H1 (cell line): ENCODE measurements around the gene PIK3R1. TPM values are rescaled to one million over a fixed set of nuclear protein-coding genes. Genes with fewer than 3 reads are reported as not detected.

Experiments
- TAF1 ChIP-seq: IDR thresholded peaks from 2 replicates; pipeline ENCODE4 v1.6.1; 2011; ENCODE audit warnings: mild to moderate bottlenecking, low read depth, low read length
- polyA plus RNA-seq, 7 experiments: library from polyadenylated mRNA; depleted of rRNA in 3 of 7; stranded (reverse) in 5 of 7; unstranded in 2 of 7; fragments of >200 nt in 5 of 7; fragments of 200-250 nt in 2 of 7; gene quantifications; 1 replicate in 5 of 7; 2 replicates in 1 of 7; 4 replicates in 1 of 7; pipeline versions ENCODE4 v1.2.1 to v1.2.3, GENCODE V29; 2011 to 2013; ENCODE audit warnings: missing spikeins in 2 of 7, mixed read lengths in 2 of 7
- total RNA-seq: library from RNA; stranded (reverse); fragmentation: NEBNext Ultra II Directional; extraction: Animal tissue kit (Norgen Biotek cat#: 25700); gene quantifications from 2 replicates; pipeline ENCODE4 v1.2.1, GENCODE V29; 2021
- TF ChIP-seq, protein P1 (sequence below), 3 experiments: IDR thresholded peaks; 1 replicate in 2 of 3; 2 replicates in 1 of 3; pipeline versions ENCODE4 v1.5.1 to v1.6.1; 2011; ENCODE audit warnings: low read length in 3 of 3, mild to moderate bottlenecking in 3 of 3, inconsistent platforms in 2 of 3, low read depth in 1 of 3, moderate library complexity in 1 of 3; ENCODE audit not compliant: insufficient read depth in 1 of 3; ENCODE audit errors: control extremely low read depth in 1 of 3

The PIK3R1 gene
- total and polyA plus RNA-seq, 2 of the 8 experiments (the other 6 are each of a cell fraction or from before 2014, with no cell fraction given): 2.3 to 13.7 TPM

DNA sequence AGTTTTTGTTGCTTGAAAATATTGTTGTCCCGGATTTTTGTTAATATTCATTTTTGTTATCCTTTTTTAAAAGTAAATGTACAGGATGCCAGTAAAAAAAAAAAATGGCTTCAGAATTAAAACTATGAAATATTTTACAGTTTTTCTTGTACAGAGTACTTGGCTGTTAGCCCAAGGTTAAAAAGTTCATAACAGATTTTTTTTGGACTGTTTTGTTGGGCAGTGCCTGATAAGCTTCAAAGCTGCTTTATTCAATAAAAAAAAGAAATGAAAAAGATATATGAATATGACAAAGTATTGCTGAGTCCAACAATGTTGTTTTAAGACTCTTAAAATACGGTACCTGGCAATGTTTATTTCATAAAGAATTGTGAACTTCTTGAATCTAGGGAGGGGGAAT is 82.9 kb downstream of the PIK3R1 start (continued):
- TF ChIP-seq, protein P1, sequence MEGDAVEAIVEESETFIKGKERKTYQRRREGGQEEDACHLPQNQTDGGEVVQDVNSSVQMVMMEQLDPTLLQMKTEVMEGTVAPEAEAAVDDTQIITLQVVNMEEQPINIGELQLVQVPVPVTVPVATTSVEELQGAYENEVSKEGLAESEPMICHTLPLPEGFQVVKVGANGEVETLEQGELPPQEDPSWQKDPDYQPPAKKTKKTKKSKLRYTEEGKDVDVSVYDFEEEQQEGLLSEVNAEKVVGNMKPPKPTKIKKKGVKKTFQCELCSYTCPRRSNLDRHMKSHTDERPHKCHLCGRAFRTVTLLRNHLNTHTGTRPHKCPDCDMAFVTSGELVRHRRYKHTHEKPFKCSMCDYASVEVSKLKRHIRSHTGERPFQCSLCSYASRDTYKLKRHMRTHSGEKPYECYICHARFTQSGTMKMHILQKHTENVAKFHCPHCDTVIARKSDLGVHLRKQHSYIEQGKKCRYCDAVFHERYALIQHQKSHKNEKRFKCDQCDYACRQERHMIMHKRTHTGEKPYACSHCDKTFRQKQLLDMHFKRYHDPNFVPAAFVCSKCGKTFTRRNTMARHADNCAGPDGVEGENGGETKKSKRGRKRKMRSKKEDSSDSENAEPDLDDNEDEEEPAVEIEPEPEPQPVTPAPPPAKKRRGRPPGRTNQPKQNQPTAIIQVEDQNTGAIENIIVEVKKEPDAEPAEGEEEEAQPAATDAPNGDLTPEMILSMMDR (IDR thresholded peaks at IDR 0.05; ENCODE audit: control extremely low read depth in 1 of 3, insufficient read depth in 1 of 3, low read depth in 1 of 3, low read length in 3 of 3): no peak
- TF ChIP-seq TAF1: no peak
